GM21786 (cell line): ENCODE data around the gene ATP1A1.

Source experiments
- ATAC-seq: cut with Tn5 transposase; IDR thresholded peaks from one replicate; pipeline ENCODE4 v1.9.1; 2021; ENCODE audit not compliant: unreplicated experiment

The ATP1A1 gene

GRCh38 chr1:116434849-116435248, 61.8 kb downstream of the ATP1A1 start:
- ATAC-seq, result no peak

GRCh38 chr1:116435806-116436610, 63.0 kb downstream of the ATP1A1 start:
- ATAC-seq, result no peak

- no peak for ATAC-seq
These were observed 63.5 kb downstream of the ATP1A1 start for GRCh38 chr1:116436611-116436970.

GRCh38 chr1:116439701-116440100, 66.7 kb downstream of the ATP1A1 start:
- ATAC-seq, result no peak

GRCh38 chr1:116440731-116441130, 67.7 kb downstream of the ATP1A1 start:
- ATAC-seq, result no peak

GRCh38 chr1:116445534-116445933, 72.5 kb downstream of the ATP1A1 start:
- no peak for ATAC-seq

- no peak for ATAC-seq
These were observed 73.6 kb downstream of the ATP1A1 start for GRCh38 chr1:116446686-116447085.

GRCh38 chr1:116448785-116449385, 75.8 kb downstream of the ATP1A1 start:
- ATAC-seq, result no peak

GRCh38 chr1:116449578-116449977, 76.5 kb downstream of the ATP1A1 start:
- ATAC-seq, result no peak

- no peak for ATAC-seq
These were observed 78.7 kb downstream of the ATP1A1 start for GRCh38 chr1:116451702-116452101.

- ATAC-seq, result no peak
These were observed 80.4 kb downstream of the ATP1A1 start for GRCh38 chr1:116453481-116453880.

GRCh38 chr1:116453906-116454305, 80.9 kb downstream of the ATP1A1 start:
- no peak for ATAC-seq
